ENCODE measurements around the gene ERBIN.
A peak's percentile ranks its signal among the peaks of the same experiment; 100 is the strongest.
"Not testable (repeated sequence)": the region's sequence is repeated elsewhere in the genome, so short reads cannot be mapped to it uniquely, and the experiment has no call there.

ERBIN gene

DNA sequence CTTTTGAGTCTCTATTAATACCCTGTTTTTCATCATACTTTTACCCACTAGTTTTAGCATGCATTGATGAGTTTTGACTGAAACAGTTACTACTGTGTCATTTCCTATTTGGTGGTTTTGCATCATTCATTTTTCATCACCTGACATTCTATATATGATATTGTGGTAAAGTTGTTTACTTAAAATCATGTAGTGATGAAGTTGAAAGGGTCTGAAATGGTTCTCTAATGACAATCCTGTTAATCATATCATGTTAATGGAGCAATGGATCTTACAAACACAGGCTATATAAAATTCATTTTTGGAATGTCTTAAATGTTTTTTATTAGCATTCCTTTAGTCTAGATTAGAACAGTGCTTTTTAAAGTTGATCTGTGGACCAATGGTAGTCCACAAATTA, 84.1 kb downstream of the ERBIN start:
- peak; percentile 3 for DNase-seq

- DNase-seq, result no peak
These were observed 85.9 kb downstream of the ERBIN start for GRCh38 chr5:66012271-66012670.

DNA sequence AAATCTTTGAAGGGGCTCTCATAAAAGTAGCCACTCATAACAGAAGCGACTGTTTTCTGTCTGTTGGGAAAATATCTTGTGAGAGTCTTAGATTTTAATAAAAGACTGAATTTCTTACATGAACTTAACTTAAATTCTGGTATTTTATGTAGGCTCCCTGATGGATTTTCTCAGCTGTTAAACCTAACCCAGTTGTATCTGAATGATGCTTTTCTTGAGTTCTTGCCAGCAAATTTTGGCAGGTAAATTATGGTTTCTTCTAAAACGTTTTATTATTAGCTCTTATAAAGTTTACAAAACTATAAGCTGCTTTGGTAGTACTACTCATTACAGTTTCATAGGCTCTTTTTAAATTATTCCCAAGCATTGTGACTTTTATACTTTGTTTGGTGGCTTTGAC, 87.0 kb downstream of the ERBIN start:
- no peak for DNase-seq

DNA sequence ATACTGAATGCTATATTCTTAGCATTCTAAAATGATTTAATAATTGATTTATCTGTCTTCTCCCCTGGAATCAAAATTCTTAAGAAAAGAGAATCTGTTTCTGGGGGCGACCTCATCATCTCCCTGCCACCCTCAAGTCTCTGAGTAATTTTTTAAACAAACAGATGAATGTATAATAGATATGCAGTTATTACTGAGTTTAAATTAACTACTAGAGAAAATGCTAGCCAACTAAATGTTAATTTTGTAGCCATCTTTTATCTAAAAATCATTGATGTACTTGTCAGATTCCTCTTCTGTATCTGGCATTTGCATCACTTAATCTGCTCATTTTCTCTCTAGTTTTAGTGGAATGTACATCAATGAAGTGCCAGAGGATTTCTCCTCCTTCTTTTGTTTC, 87.5 kb downstream of the ERBIN start:
- DNase-seq, result no peak

GRCh38 chr5:66015196-66015960, 89.0 kb downstream of the ERBIN start:
- no peak for DNase-seq

GRCh38 chr5:66021585-66021984, 95.2 kb downstream of the ERBIN start:
- DNase-seq, result no peak

GRCh38 chr5:66039296-66039695, 112.9 kb downstream of the ERBIN start:
- peak; percentile 44 for DNase-seq

- no peak for DNase-seq
These were observed 113.3 kb downstream of the ERBIN start for GRCh38 chr5:66039701-66040100.

GRCh38 chr5:66041627-66042026, 115.3 kb downstream of the ERBIN start:
- DNase-seq, result no peak

DNA sequence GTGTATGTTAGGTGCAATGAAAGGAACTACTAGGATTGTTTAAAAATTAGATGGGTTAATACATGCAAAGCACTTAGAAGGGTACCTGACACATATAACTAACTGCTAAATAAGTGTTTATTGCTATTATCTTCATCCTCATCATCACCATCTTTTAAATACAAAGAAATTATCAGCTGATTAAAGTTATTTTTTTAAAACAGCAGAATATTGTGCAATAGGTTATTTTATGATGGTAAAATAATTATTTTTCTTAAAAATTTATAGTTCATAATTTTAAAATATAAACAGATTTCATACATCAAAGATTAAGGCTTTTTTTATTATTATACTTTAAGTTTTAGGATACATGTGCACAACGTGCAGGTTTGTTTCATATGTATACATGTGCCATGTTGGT, 130.9 kb downstream of the ERBIN start:
- DNase-seq, result no peak

GRCh38 chr5:66061320-66061719, 134.9 kb downstream of the ERBIN start:
- not testable (repeated sequence) for DNase-seq

DNA sequence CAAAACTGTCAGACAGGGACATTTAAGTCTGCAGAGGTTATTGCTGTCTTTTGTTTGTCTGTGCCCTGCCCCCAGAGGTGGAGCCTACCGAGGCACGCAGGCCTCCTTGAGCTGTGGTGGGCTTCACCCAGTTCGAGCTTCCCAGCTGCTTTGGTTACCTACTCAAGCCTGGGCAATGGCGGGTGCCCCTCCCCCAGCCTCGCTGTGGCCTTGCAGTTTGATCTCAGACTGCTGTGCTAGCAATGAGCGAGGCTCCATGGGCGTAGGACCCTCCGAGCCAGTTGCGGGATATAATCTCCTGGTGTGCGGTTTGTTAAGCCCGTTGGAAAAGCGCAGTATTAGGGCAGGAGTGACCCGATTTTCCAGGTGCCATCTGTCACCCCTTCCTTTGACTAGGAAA, 136.7 kb downstream of the ERBIN start:
- DNase-seq, result not testable (repeated sequence)

DNA sequence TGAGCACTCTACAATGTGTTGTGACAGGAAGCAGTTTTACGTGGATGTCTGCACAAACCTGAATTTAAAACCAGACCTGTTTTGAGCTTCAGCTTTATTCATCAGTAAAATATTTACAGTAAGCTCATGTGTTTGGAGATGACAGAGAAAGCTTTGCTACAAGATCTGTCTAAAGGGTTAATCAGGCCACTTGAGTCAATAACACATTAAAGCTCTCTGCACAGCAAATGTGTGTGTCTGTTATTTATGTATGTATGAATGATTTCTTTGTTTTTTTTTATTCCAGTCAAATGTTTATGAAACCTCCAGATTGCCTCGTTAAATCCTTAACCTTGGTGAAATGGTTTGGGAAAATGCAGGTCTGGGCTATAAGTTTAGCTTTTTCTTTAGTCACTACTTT, 140.5 kb downstream of the ERBIN start:
- no peak for DNase-seq

DNA sequence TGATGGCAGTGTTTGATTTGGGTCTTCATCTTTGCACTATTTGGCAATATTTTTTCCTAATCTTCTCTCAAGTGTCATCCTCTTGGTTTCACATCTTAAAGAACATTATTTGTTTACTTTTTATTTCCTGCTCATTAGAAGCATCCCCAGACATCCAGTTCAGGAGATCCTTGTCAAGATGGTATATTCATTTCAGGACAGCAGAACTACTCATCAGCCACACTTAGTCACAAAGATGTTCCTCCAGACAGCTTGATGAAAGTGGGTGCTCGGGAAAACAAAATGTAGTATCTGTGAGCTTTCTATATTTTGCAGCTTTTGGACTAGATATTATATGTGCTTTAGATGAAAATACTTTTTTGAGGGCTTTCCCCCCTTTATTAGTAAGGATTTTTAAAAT, 145.7 kb downstream of the ERBIN start:
- DNase-seq, result no peak

GRCh38 chr5:66074901-66075300, 148.5 kb downstream of the ERBIN start:
- DNase-seq, result no peak

- DNase-seq, result no peak
These were observed 154.3 kb downstream of the ERBIN start for GRCh38 chr5:66080664-66081063.

- DNase-seq, result no peak
These were observed 163.0 kb downstream of the ERBIN start for GRCh38 chr5:66089384-66089783.

DNA sequence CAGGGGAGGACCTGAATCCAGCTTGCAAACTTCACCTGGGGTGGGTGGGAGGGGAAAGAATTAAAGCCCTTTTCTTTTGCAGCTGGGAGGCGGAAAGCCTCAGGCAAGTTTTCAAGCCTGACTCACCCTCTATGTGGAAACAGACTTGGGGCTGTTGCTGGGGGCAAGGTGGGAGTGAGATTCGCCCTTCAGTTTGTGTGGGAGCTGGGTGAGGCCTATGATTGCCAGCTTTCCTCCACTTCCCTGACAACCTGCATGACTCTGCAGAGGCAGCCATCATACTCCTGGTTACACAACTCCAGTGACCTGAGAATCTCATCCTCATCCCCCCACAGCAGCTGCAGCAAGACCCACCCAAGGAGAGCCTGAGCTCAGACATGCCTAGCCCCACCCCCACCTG, 174.5 kb downstream of the ERBIN start:
- no peak for DNase-seq

- DNase-seq, result no peak
These were observed 186.8 kb downstream of the ERBIN start for GRCh38 chr5:66113160-66113559.

DNA sequence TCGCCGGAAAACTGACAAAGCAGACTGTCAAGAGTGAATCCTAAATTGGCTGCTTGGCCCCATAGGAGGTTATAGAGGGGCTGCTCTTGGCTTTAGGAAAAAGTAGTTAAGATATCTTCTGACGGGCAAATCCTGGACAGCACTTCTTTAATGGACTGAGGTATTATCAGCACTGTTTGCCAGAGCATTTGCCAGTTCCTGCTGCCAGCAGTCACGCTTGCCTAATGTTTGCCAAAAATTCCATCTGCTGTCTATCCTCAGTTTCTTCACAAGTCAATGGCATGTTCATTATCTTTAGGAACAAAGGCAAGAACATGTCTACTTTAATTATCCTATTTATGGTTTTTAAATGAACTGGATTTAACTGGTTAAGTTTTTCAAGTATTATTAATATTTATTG, 191.9 kb downstream of the ERBIN start:
- DNase-seq, result no peak

- DNase-seq, result no peak
These were observed 196.1 kb downstream of the ERBIN start for GRCh38 chr5:66122379-66123034.

- no peak for DNase-seq
These were observed 202.8 kb downstream of the ERBIN start for GRCh38 chr5:66129144-66129543.

- DNase-seq, result no peak
These were observed 204.1 kb downstream of the ERBIN start for GRCh38 chr5:66130493-66130892.
